ENCODE results near the gene NT5DC4. TPM values are rescaled to one million over a fixed set of nuclear protein-coding genes. Genes with fewer than 3 reads are reported as not detected.

NT5DC4 gene
- total RNA-seq, 1 donor from 2014 or later: not detected

- no peak for DNase-seq (ENCODE audit: low spot score)
- Mint-ChIP-seq H3K36me3 (no peaks in the 10 kb centered on the region), H3K9me3 (no peaks in the 10 kb centered on the region), H3K4me1 (no peaks in the 10 kb centered on the region), H3K4me3 (no peak overlapping the region), H3K27me3 (ENCODE audit: insufficient read depth, low read depth) (no peaks in the 10 kb centered on the region), H3K27ac (no peak overlapping the region)
- Histone ChIP-seq H3K79me2 (ENCODE audit: low read depth) (no peaks in the 10 kb centered on the region), H3K27me3 (no peaks in the 10 kb centered on the region), H3K4me2 (no peak overlapping the region), H2AFZ (replicated peaks) (no peak overlapping the region), H3K4me3 (no peak overlapping the region), H4K20me1 (ENCODE audit: low read depth) (no peaks in the 10 kb centered on the region), H3F3A (ENCODE audit: low read depth) (no peaks in the 10 kb centered on the region), H3K36me3 (no peaks in the 10 kb centered on the region), H3K9me3 (ENCODE audit: low read depth) (no peaks in the 10 kb centered on the region), H3K4me1 (no peaks in the 10 kb centered on the region), H3K27ac (no peak overlapping the region), H3K9ac (no peak overlapping the region)
- TF ChIP-seq, protein P1, sequence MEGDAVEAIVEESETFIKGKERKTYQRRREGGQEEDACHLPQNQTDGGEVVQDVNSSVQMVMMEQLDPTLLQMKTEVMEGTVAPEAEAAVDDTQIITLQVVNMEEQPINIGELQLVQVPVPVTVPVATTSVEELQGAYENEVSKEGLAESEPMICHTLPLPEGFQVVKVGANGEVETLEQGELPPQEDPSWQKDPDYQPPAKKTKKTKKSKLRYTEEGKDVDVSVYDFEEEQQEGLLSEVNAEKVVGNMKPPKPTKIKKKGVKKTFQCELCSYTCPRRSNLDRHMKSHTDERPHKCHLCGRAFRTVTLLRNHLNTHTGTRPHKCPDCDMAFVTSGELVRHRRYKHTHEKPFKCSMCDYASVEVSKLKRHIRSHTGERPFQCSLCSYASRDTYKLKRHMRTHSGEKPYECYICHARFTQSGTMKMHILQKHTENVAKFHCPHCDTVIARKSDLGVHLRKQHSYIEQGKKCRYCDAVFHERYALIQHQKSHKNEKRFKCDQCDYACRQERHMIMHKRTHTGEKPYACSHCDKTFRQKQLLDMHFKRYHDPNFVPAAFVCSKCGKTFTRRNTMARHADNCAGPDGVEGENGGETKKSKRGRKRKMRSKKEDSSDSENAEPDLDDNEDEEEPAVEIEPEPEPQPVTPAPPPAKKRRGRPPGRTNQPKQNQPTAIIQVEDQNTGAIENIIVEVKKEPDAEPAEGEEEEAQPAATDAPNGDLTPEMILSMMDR (IDR thresholded peaks at IDR 0.05): no peak
- TF ChIP-seq EZH2phosphoT487 (IDR thresholded peaks at IDR 0.05) (no peak), EZH2 (IDR thresholded peaks at IDR 0.05) (no peak)
Measured at GRCh38 chr2:112698834-112699515, 21.8 kb upstream of the NT5DC4 start.

DNA sequence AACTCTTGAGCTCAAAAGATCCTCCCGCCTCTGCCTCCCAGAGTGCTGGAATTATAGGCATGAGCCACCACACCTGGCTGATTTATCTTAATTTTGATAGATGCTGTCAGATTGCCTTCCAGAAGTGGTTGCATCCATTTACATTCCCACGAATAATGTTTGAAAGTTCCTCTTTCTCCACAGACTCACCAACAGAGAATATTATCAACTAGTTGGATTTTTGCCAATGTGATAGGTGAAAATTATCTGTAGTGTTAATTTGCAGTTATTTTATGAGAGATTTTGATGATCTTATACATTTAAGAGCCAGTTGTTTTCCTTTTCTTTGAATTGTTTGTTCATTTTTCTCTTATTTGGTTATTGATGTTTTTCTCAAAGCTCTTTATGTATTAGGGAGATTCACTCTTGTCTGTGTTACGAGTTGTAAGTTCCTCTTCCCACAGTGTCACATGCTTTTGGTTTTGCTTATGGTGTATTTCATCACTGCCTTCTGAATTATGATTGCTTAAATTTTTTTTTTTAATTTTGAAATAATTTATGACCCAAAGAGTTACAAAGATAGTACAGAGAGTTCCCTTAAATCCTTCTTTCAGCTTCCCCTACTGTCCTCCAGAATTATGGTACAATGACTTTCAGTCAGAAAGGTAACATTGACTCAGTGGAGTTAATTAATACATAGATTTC, 20.7 kb upstream of the NT5DC4 start:
- Histone ChIP-seq H3K27me3 (no peaks in the 10 kb centered on the region), H2AFZ (replicated peaks) (no peak overlapping the region), H4K20me1 (ENCODE audit: low read depth) (no peaks in the 10 kb centered on the region), H3F3A (ENCODE audit: low read depth) (no peaks in the 10 kb centered on the region), H3K4me2 (no peak overlapping the region), H3K79me2 (ENCODE audit: low read depth) (no peaks in the 10 kb centered on the region), H3K9me3 (ENCODE audit: low read depth) (no peaks in the 10 kb centered on the region), H3K27ac (no peak overlapping the region), H3K4me3 (no peak overlapping the region), H3K9ac (no peak overlapping the region), H3K36me3 (no peaks in the 10 kb centered on the region), H3K4me1 (no peaks in the 10 kb centered on the region)
- Mint-ChIP-seq H3K9me3 (no peaks in the 10 kb centered on the region), H3K27ac (no peak overlapping the region), H3K4me3 (no peak overlapping the region), H3K27me3 (ENCODE audit: insufficient read depth, low read depth) (peaks cover 2% of the 10 kb centered on the region), H3K36me3 (no peaks in the 10 kb centered on the region), H3K4me1 (no peaks in the 10 kb centered on the region)
- no peak for DNase-seq (ENCODE audit: low spot score)
- TF ChIP-seq EZH2 (IDR thresholded peaks at IDR 0.05) (no peak), EZH2phosphoT487 (IDR thresholded peaks at IDR 0.05) (no peak)
- TF ChIP-seq, protein P1 (IDR thresholded peaks at IDR 0.05): no peak

DNA sequence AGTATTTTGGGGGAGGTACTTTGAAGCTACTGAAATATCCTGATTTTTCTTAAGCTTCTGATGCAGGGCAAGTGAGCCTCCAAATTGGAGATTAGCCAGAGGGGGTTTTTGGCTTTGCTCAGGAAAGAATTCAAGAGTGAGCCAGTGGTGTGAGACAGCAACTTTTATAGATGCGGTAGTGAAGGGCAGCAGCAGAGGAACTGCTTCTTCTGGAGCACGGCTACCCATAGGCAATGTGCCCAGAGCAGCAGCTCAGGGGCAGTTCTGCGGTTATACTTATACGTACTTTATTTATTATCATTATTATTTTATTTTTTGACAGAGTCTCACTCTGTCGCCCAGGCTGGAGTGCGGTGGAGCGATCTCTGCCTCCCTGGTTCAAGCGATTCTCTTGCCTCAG, 19.8 kb upstream of the NT5DC4 start:
- no peaks in the 10 kb centered on the region for H3K36me3 ChIP-seq
- TF ChIP-seq EZH2 (IDR thresholded peaks at IDR 0.05) (no peak), EZH2phosphoT487 (IDR thresholded peaks at IDR 0.05) (no peak)
- TF ChIP-seq, protein P1 (IDR thresholded peaks at IDR 0.05): no peak
- H3K36me3 Mint-ChIP-seq: no peaks in the 10 kb centered on the region
- H3K9ac ChIP-seq: no peak overlapping the region
- no peak overlapping the region for H3K27ac Mint-ChIP-seq
- no peaks in the 10 kb centered on the region for H3K79me2 ChIP-seq (ENCODE audit: low read depth)
- no peaks in the 10 kb centered on the region for H3K9me3 ChIP-seq (ENCODE audit: low read depth)
- no peaks in the 10 kb centered on the region for H3K9me3 Mint-ChIP-seq
- DNase-seq (ENCODE audit: low spot score): no peak
- no peaks in the 10 kb centered on the region for H4K20me1 ChIP-seq (ENCODE audit: low read depth)
- no peaks in the 10 kb centered on the region for H3K4me1 Mint-ChIP-seq
- H3F3A ChIP-seq (ENCODE audit: low read depth): no peaks in the 10 kb centered on the region
- H3K4me3 Mint-ChIP-seq: no peak overlapping the region
- no peak overlapping the region for H2AFZ ChIP-seq (replicated peaks)
- H3K27me3 Mint-ChIP-seq (ENCODE audit: insufficient read depth, low read depth): peaks cover 2% of the 10 kb centered on the region
- no peaks in the 10 kb centered on the region for H3K27me3 ChIP-seq
- no peak overlapping the region for H3K4me2 ChIP-seq
- no peak overlapping the region for H3K27ac ChIP-seq
- no peaks in the 10 kb centered on the region for H3K4me1 ChIP-seq
- H3K4me3 ChIP-seq: no peak overlapping the region

All from neural progenitor cell (in vitro differentiated cells).